H9 (cell line): ENCODE results near the gene ZNF385B. TPM values are rescaled to one million over a fixed set of nuclear protein-coding genes. Genes with fewer than 3 reads are reported as not detected.

ENCODE experiments used
- DNase-seq: peaks from one replicate; pipeline ENCODE4 v3.0.0-alpha.2; 2017
- H2AFZ ChIP-seq: one replicate; pipeline ENCODE4 v1.6.1; 2013; ENCODE audit warnings: mild to moderate bottlenecking, low read length, control low read depth, moderate library complexity
- H2AK5ac ChIP-seq: 2 replicates; pipeline ENCODE4 v1.6.1; 2013; ENCODE audit warnings: low read length, control low read depth, mixed read lengths; ENCODE audit not compliant: insufficient read length
- H2BK120ac ChIP-seq: one replicate; pipeline ENCODE4 v1.6.1; 2013; ENCODE audit warnings: low read depth, mild to moderate bottlenecking, low read length, control low read depth, inconsistent platforms; ENCODE audit not compliant: poor library complexity, severe bottlenecking
- H2BK12ac ChIP-seq: 2 replicates; pipeline ENCODE4 v1.6.1; 2013; ENCODE audit warnings: low read length, control low read depth, mixed read lengths, low read depth; ENCODE audit not compliant: insufficient read length
- H2BK15ac ChIP-seq: 2 replicates; pipeline ENCODE4 v1.6.1; 2013; ENCODE audit warnings: low read depth, low read length, control low read depth
- H2BK20ac ChIP-seq: one replicate; pipeline ENCODE4 v1.6.1; 2013; ENCODE audit warnings: low read depth, mild to moderate bottlenecking, low read length, control low read depth, inconsistent platforms; ENCODE audit not compliant: poor library complexity, severe bottlenecking
- H2BK5ac ChIP-seq: 2 replicates; pipeline ENCODE4 v1.6.1; 2013; ENCODE audit warnings: low read length, control low read depth, mixed read lengths; ENCODE audit not compliant: insufficient read length
- H3K14ac ChIP-seq: 2 replicates; pipeline ENCODE4 v1.6.1; 2013; ENCODE audit warnings: low read length, control low read depth; ENCODE audit not compliant: insufficient read depth
- H3K18ac ChIP-seq: 2 replicates; pipeline ENCODE4 v1.6.1; 2013; ENCODE audit warnings: low read depth, mild to moderate bottlenecking, mixed read lengths, low read length, control low read depth; ENCODE audit not compliant: insufficient read length
- H3K23ac ChIP-seq: 2 replicates; pipeline ENCODE4 v1.6.1; 2013; ENCODE audit warnings: low read length, control low read depth, mixed read lengths, low read depth; ENCODE audit not compliant: insufficient read length
- H3K23me2 ChIP-seq: 2 replicates; pipeline ENCODE4 v1.6.1; 2013; ENCODE audit warnings: low read depth, mild to moderate bottlenecking, mixed read lengths, low read length, control low read depth; ENCODE audit not compliant: insufficient read length, poor library complexity, severe bottlenecking
- H3K27ac ChIP-seq: 2 replicates; pipeline ENCODE4 v1.5.1; 2013; ENCODE audit warnings: low read length, control low read depth, mixed read lengths, low read depth; ENCODE audit not compliant: insufficient read length
- H3K27me3 ChIP-seq: 2 replicates; pipeline ENCODE4 v1.6.1; 2013; ENCODE audit warnings: low read length, control low read depth, inconsistent platforms; ENCODE audit not compliant: insufficient read depth
- H3K4ac ChIP-seq: 2 replicates; pipeline ENCODE4 v1.6.1; 2013; ENCODE audit warnings: low read depth, mild to moderate bottlenecking, control low read depth, inconsistent platforms, low read length, moderate library complexity
- H3K4me1 ChIP-seq: 2 replicates; pipeline ENCODE4 v1.6.1; 2013; ENCODE audit warnings: low read length, control low read depth, inconsistent platforms; ENCODE audit not compliant: insufficient read depth
- H3K4me2 ChIP-seq: 2 replicates; pipeline ENCODE4 v1.6.1; 2013; ENCODE audit warnings: low read length, control low read depth, mixed read lengths; ENCODE audit not compliant: insufficient read length, insufficient read depth
- H3K56ac ChIP-seq: 2 replicates; pipeline ENCODE4 v1.6.1; 2013; ENCODE audit warnings: low read depth, mild to moderate bottlenecking, mixed read lengths, low read length, control low read depth; ENCODE audit not compliant: insufficient read length
- H3K79me1 ChIP-seq: 2 replicates; pipeline ENCODE4 v1.6.1; 2013; ENCODE audit warnings: low read depth, mild to moderate bottlenecking, moderate library complexity, low read length, control low read depth, inconsistent platforms; ENCODE audit not compliant: insufficient read depth, poor library complexity, severe bottlenecking
- H3K79me2 ChIP-seq: 2 replicates; pipeline ENCODE4 v1.6.1; 2013; ENCODE audit warnings: low read length, control low read depth, inconsistent platforms; ENCODE audit not compliant: insufficient read depth
- H3K9ac ChIP-seq: 2 replicates; pipeline ENCODE4 v1.6.1; 2013; ENCODE audit warnings: low read length, control low read depth, mixed read lengths; ENCODE audit not compliant: insufficient read length; ENCODE audit errors: extremely low read depth
- H3K9me3 ChIP-seq: one replicate; pipeline ENCODE4 v1.6.1; 2013; ENCODE audit warnings: low read depth, low read length, inconsistent platforms; ENCODE audit not compliant: control insufficient read depth
- H3T11ph ChIP-seq: one replicate; pipeline ENCODE4 v1.6.1; 2013; ENCODE audit warnings: mild to moderate bottlenecking, low read length, control low read depth, inconsistent platforms
- H4K20me1 ChIP-seq: one replicate; pipeline ENCODE4 v1.6.1; 2013; ENCODE audit not compliant: control insufficient read depth, insufficient read length, insufficient read depth
- H4K5ac ChIP-seq: 2 replicates; pipeline ENCODE4 v1.6.1; 2013; ENCODE audit warnings: low read depth, mild to moderate bottlenecking, mixed read lengths, low read length, control low read depth; ENCODE audit not compliant: insufficient read length
- H4K8ac ChIP-seq: replicated peaks from 2 replicates; pipeline ENCODE4 v1.6.1; 2013; ENCODE audit warnings: low read length, control low read depth, mixed read lengths, low read depth; ENCODE audit not compliant: insufficient read length
- H4K91ac ChIP-seq: 2 replicates; pipeline ENCODE4 v1.6.1; 2013; ENCODE audit warnings: low read depth, mild to moderate bottlenecking, moderate library complexity, mixed read lengths, low read length, control low read depth; ENCODE audit not compliant: insufficient read length
- H3K27ac Mint-ChIP-seq, 3 experiments: 2 replicates in 2 of 3; 3 replicates in 1 of 3; pipeline ENCODE4 v1.8.0; 2020 to 2021; ENCODE audit warnings: mixed read lengths in 3 of 3, mild to moderate bottlenecking in 1 of 3, moderate library complexity in 1 of 3
- H3K27me3 Mint-ChIP-seq: 2 replicates; pipeline ENCODE4 v1.8.0; 2021; ENCODE audit warnings: low read depth, mild to moderate bottlenecking, moderate library complexity, mixed read lengths
- H3K36me3 Mint-ChIP-seq, 3 experiments: 2 replicates in 2 of 3; 3 replicates in 1 of 3; pipeline ENCODE4 v1.8.0; 2020 to 2021; ENCODE audit warnings: low read depth in 3 of 3, mixed read lengths in 3 of 3; ENCODE audit not compliant: insufficient read depth in 1 of 3
- H3K4me1 Mint-ChIP-seq, 2 experiments: 2 replicates each; pipeline ENCODE4 v1.8.0; 2020; ENCODE audit warnings: mixed read lengths in 2 of 2
- H3K4me3 Mint-ChIP-seq, 2 experiments: 2 replicates in 1 of 2; 3 replicates in 1 of 2; pipeline ENCODE4 v1.8.0; 2020 to 2021; ENCODE audit warnings: mild to moderate bottlenecking in 2 of 2, mixed read lengths in 2 of 2, moderate library complexity in 1 of 2
- H3K9me3 Mint-ChIP-seq, 2 experiments: 2 replicates in 1 of 2; 3 replicates in 1 of 2; pipeline ENCODE4 v1.8.0; 2020; ENCODE audit warnings: mild to moderate bottlenecking in 2 of 2, mixed read lengths in 2 of 2, moderate library complexity in 1 of 2
- CTCF ChIP-seq: fragments of 200-600 bp; sonication (generic); conservative IDR thresholded peaks from 3 replicates; pipeline ENCODE4 v1.8.0; 2021; ENCODE audit warnings: antibody characterized with exemption, mild to moderate bottlenecking
- WGBS: extraction: QIAGEN DNeasy Blood & Tissue Kit; methylation state at CpG from one replicate; pipeline ENCODE4 v1.1.7; 2013; ENCODE audit warnings: missing lambda C conversion rate, low lambda C conversion rate, mixed read lengths; ENCODE audit not compliant: insufficient read length; ENCODE audit errors: extremely low coverage; 5-methylcytosine and 5-hydroxymethylcytosine counted together
- total RNA-seq: library from RNA; stranded (reverse); gene quantifications from 2 replicates; pipeline ENCODE4 v1.2.1, GENCODE V29; 2021

Gene ZNF385B
- total RNA-seq, 1 experiment from 2014 or later = 2.1 TPM

GRCh38 chr2:179572544-179572943 lies 288.9 kb downstream of the ZNF385B start:
- H3K23ac ChIP-seq = no peak overlapping the region
- H2BK120ac ChIP-seq = no peak overlapping the region
- H3K4me1 Mint-ChIP-seq = peaks cover 4 to 8% of the 10 kb centered on the region in 2 experiments
- H3K36me3 Mint-ChIP-seq = no peaks in the 10 kb centered on the region
- no peak overlapping the region for H3K27ac Mint-ChIP-seq
- H4K91ac ChIP-seq = no peak overlapping the region
- no peaks in the 10 kb centered on the region for H3K9me3 ChIP-seq
- H3K27me3 ChIP-seq = no peaks in the 10 kb centered on the region
- H2BK15ac ChIP-seq = no peak overlapping the region
- H2AFZ ChIP-seq = no peak overlapping the region
- H2BK20ac ChIP-seq = no peak overlapping the region
- TF ChIP-seq CTCF = no peak
- H3K18ac ChIP-seq = no peak overlapping the region
- H2BK12ac ChIP-seq = no peak overlapping the region
- no peak overlapping the region for H3T11ph ChIP-seq
- no peaks in the 10 kb centered on the region for H3K79me2 ChIP-seq
- WGBS = no CpG with 5 or more reads among the region's 2 CpGs
- no peak overlapping the region for H3K56ac ChIP-seq
- H3K9me3 Mint-ChIP-seq = no peaks in the 10 kb centered on the region; a peak in 1 of 5 replicates
- H3K4me2 ChIP-seq = no peak overlapping the region
- no peak overlapping the region for H3K4me3 Mint-ChIP-seq
- H3K4ac ChIP-seq = no peak overlapping the region
- no peak for DNase-seq
- H4K8ac ChIP-seq = no peak overlapping the region
- H2BK5ac ChIP-seq = no peak overlapping the region
- H3K23me2 ChIP-seq = no peaks in the 10 kb centered on the region
- no peaks in the 10 kb centered on the region for H3K27me3 Mint-ChIP-seq
- no peaks in the 10 kb centered on the region for H4K20me1 ChIP-seq
- no peak overlapping the region for H3K9ac ChIP-seq
- no peak overlapping the region for H2AK5ac ChIP-seq
- H3K79me1 ChIP-seq = no peaks in the 10 kb centered on the region
- no peak overlapping the region for H3K27ac ChIP-seq
- H3K14ac ChIP-seq = no peak overlapping the region
- no peak overlapping the region for H4K5ac ChIP-seq
- no peaks in the 10 kb centered on the region for H3K4me1 ChIP-seq
